Neural cell (in vitro differentiated cells): ENCODE data around the gene TMEM117. TPM values are rescaled to one million over a fixed set of nuclear protein-coding genes. Genes with fewer than 3 reads are reported as not detected.

ENCODE experiments used
- H2AFZ ChIP-seq: fragments of 200-600, 300-800 bp; sonication (generic), shearing (Covaris generic); 2 replicates; pipeline ENCODE4 v1.6.0; 2014; ENCODE audit warnings: low read depth, mild to moderate bottlenecking, antibody characterized with exemption, low read length, moderate library complexity
- H3F3A ChIP-seq: fragments of 200-600 bp; shearing (Covaris generic); 2 replicates; pipeline ENCODE4 v1.6.1; 2016; ENCODE audit warnings: mild to moderate bottlenecking, moderate library complexity, mixed read lengths, antibody characterized with exemption, low read length; ENCODE audit not compliant: insufficient read depth, poor library complexity, severe bottlenecking
- H3K27ac ChIP-seq: fragments of 200-600, 300-800 bp; sonication (generic), shearing (Covaris generic); 2 replicates; pipeline ENCODE4 v1.5.1; 2014; ENCODE audit warnings: mild to moderate bottlenecking, low read length, moderate library complexity
- H3K27me3 ChIP-seq: fragments of 300-800, 200-600 bp; sonication (generic), shearing (Covaris generic); 2 replicates; pipeline ENCODE4 v1.6.0; 2014; ENCODE audit warnings: mild to moderate bottlenecking, low read depth, low read length, moderate library complexity; ENCODE audit not compliant: insufficient read depth
- H3K36me3 ChIP-seq: fragments of 300-800, 200-600 bp; sonication (generic), shearing (Covaris generic); 2 replicates; pipeline ENCODE4 v1.5.1; 2014; ENCODE audit warnings: mild to moderate bottlenecking, antibody characterized with exemption, low read length, moderate library complexity; ENCODE audit not compliant: insufficient read depth
- H3K4me2 ChIP-seq: fragments of 300-800, 200-600 bp; sonication (generic), shearing (Covaris generic); 2 replicates; pipeline ENCODE4 v1.6.0; 2014; ENCODE audit warnings: mild to moderate bottlenecking, low read length
- H3K4me3 ChIP-seq: fragments of 300-800, 200-600 bp; sonication (generic), shearing (Covaris generic); 2 replicates; pipeline ENCODE4 v1.5.1; 2014; ENCODE audit warnings: mild to moderate bottlenecking, low read length, moderate library complexity
- H3K79me2 ChIP-seq: fragments of 200-600 bp; shearing (Covaris generic); replicated peaks from 2 replicates; pipeline ENCODE4 v1.6.0; 2014; ENCODE audit warnings: mild to moderate bottlenecking, low read length, moderate library complexity; ENCODE audit not compliant: insufficient read depth
- H3K9ac ChIP-seq: fragments of 300-800, 200-600 bp; sonication (generic), shearing (Covaris generic); 2 replicates; pipeline ENCODE4 v1.6.1; 2016; ENCODE audit warnings: mild to moderate bottlenecking, low read length, mixed read lengths
- H3K9me2 ChIP-seq: fragments of 200-600 bp; shearing (Covaris generic); 2 replicates; pipeline ENCODE4 v1.6.1; 2016; ENCODE audit warnings: mild to moderate bottlenecking, low read length, mixed read lengths; ENCODE audit not compliant: insufficient read depth
- H3K9me3 ChIP-seq: fragments of 200-600, 300-800 bp; sonication (generic), shearing (Covaris generic); 2 replicates; pipeline ENCODE4 v1.6.1; 2016; ENCODE audit warnings: mild to moderate bottlenecking, mixed run types, low read length, moderate library complexity, mixed read lengths
- H4K20me1 ChIP-seq: fragments of 200-600 bp; shearing (Covaris generic); 2 replicates; pipeline ENCODE4 v1.6.1; 2016; ENCODE audit warnings: mild to moderate bottlenecking, mixed run types; ENCODE audit not compliant: insufficient read depth
- CTCF ChIP-seq: fragments of 450-650 bp; IDR thresholded peaks from 2 replicates; pipeline ENCODE4 v1.5.1; 2014; ENCODE audit warnings: antibody characterized with exemption, mild to moderate bottlenecking, moderate library complexity; ENCODE audit not compliant: poor library complexity, severe bottlenecking
- EP300 ChIP-seq: fragments of 450-650 bp; conservative IDR thresholded peaks from 2 replicates; pipeline ENCODE4 v1.6.1; 2014; ENCODE audit warnings: antibody characterized with exemption, mild to moderate bottlenecking, moderate library complexity; ENCODE audit not compliant: poor library complexity, severe bottlenecking
- EZH2 ChIP-seq: fragments of 200-600, 300-800 bp; shearing (Covaris generic), sonication (generic); IDR thresholded peaks from 2 replicates; pipeline ENCODE4 v1.6.1; 2014; ENCODE audit warnings: antibody characterized with exemption, low read length, borderline replicate concordance, mild to moderate bottlenecking; ENCODE audit not compliant: insufficient read depth, poor library complexity, severe bottlenecking
- MXI1 ChIP-seq: fragments of 450-650 bp; conservative IDR thresholded peaks from 2 replicates; pipeline ENCODE4 v1.6.1; 2014; ENCODE audit warnings: antibody characterized with exemption, mild to moderate bottlenecking; ENCODE audit not compliant: poor library complexity, severe bottlenecking
- POLR2AphosphoS5 ChIP-seq: IDR thresholded peaks from 2 replicates; pipeline ENCODE4 v1.6.1; 2012
- RAD21 ChIP-seq: fragments of 450-650 bp; conservative IDR thresholded peaks from 2 replicates; pipeline ENCODE4 v1.6.1; 2014; ENCODE audit warnings: antibody characterized with exemption, mild to moderate bottlenecking, moderate library complexity
- REST ChIP-seq: IDR thresholded peaks from 2 replicates; pipeline ENCODE4 v1.6.1; 2012; ENCODE audit warnings: borderline replicate concordance
- SMC3 ChIP-seq: fragments of 450-650 bp; conservative IDR thresholded peaks from 2 replicates; pipeline ENCODE4 v1.6.1; 2014; ENCODE audit warnings: antibody characterized with exemption, mild to moderate bottlenecking, moderate library complexity; ENCODE audit not compliant: poor library complexity
- TAF1 ChIP-seq: IDR thresholded peaks from 2 replicates; pipeline ENCODE4 v1.6.1; 2012; ENCODE audit warnings: low read depth
- polyA plus RNA-seq: library from polyadenylated mRNA; depleted of rRNA; stranded (reverse); fragments of >200 nt; gene quantifications from 2 replicates; pipeline ENCODE4 v1.2.3, GENCODE V29; 2014

TMEM117 gene
- polyA plus RNA-seq, 1 donor from 2014 or later, result 5.3 TPM

GRCh38 chr12:44358636-44359035, 522.8 kb downstream of the TMEM117 start:
- Histone ChIP-seq H3K27me3 (no peaks in the 10 kb centered on the region), H3K4me2 (no peak overlapping the region), H3K36me3 (no peaks in the 10 kb centered on the region), H3K27ac (no peak overlapping the region), H3F3A (no peaks in the 10 kb centered on the region), H3K9me2 (no peaks in the 10 kb centered on the region), H3K4me3 (no peak overlapping the region), H3K9me3 (no peaks in the 10 kb centered on the region), H3K9ac (no peak overlapping the region), H2AFZ (no peak overlapping the region), H3K79me2 (no peaks in the 10 kb centered on the region), H4K20me1 (no peaks in the 10 kb centered on the region)
- TF ChIP-seq POLR2AphosphoS5, result no peak
- TF ChIP-seq MXI1, result no peak
- TF ChIP-seq REST, result no peak
- no peak for TF ChIP-seq EP300

- H3K36me3 ChIP-seq, result no peaks in the 10 kb centered on the region
- H3F3A ChIP-seq, result no peaks in the 10 kb centered on the region
- no peaks in the 10 kb centered on the region for H3K9me3 ChIP-seq
- no peak overlapping the region for H3K27ac ChIP-seq
- H3K4me2 ChIP-seq, result no peak overlapping the region
- H3K79me2 ChIP-seq, result no peaks in the 10 kb centered on the region
- H2AFZ ChIP-seq, result no peak overlapping the region
- no peak overlapping the region for H3K9ac ChIP-seq
- no peaks in the 10 kb centered on the region for H3K9me2 ChIP-seq
- no peaks in the 10 kb centered on the region for H4K20me1 ChIP-seq
- H3K27me3 ChIP-seq, result no peaks in the 10 kb centered on the region
- H3K4me3 ChIP-seq, result no peak overlapping the region
- TF ChIP-seq TAF1 (no peak), SMC3 (no peak), EP300 (no peak), POLR2AphosphoS5 (no peak), MXI1 (no peak), RAD21 (no peak), CTCF (no peak), EZH2 (no peak), REST (no peak)
These were observed 527.1 kb downstream of the TMEM117 start for GRCh38 chr12:44362947-44363346.
